A549 (cell line): ENCODE results near the gene MGAT5B. TPM values are rescaled to one million over a fixed set of nuclear protein-coding genes. Genes with fewer than 3 reads are reported as not detected.

Source experiments
- ATAC-seq, 2 experiments: fragments of 200-7000 bp in 1 of 2; fragments of >200 bp in 1 of 2; cut with Nextera tagmentation in 1 of 2; cut with Tn5 transposase in 1 of 2; 3 replicates each; pipeline versions ENCODE4 v1.8.0 to v1.9.1; 2018 to 2020; ENCODE audit warnings: mild to moderate bottlenecking in 1 of 2, moderate library complexity in 1 of 2
- CTCF ChIA-PET: fragments of 300-600 bp; sonication (Branson Sonifier 250); formaldehyde crosslinking; extraction: SDS; loops from one replicate; lab custom pipeline; 2021; ENCODE audit warnings: antibody characterized with exemption, inconsistent platforms; lab: Yijun Ruan, JAX
- POLR2A ChIA-PET: fragments of 350-600 bp; formaldehyde crosslinking; extraction: SDS; loops from one replicate; lab custom pipeline; 2021; ENCODE audit warnings: antibody characterized with exemption, inconsistent platforms; lab: Yijun Ruan, JAX
- DNase-seq, 2 experiments: peaks; one replicate each; pipeline versions ENCODE4 v3.0.0 to v3.0.0-alpha.2; 2011 to 2016; ENCODE audit warnings: low read depth in 1 of 2, low spot score in 1 of 2
- FAIRE-seq: peaks from 2 replicates; lab custom pipeline; 2011; peaks lifted over from hg19 to GRCh38; lab: Jason Lieb, UNC
- H3K27ac ChIP-seq, 2 experiments: fragments of >200 bp; sonication (Bioruptor Twin); formaldehyde crosslinking; 3 replicates each; pipeline ENCODE4 v1.5.1; 2016 to 2017
- H3K4me1 ChIP-seq: fragments of >200 bp; sonication (Bioruptor Twin); formaldehyde crosslinking; 3 replicates; pipeline ENCODE4 v1.6.1; 2016
- H3K4me2 ChIP-seq: fragments of >200 bp; sonication (Bioruptor Twin); formaldehyde crosslinking; 3 replicates; pipeline ENCODE4 v1.6.1; 2016
- H3K4me3 ChIP-seq: fragments of >200 bp; sonication (Bioruptor Twin); formaldehyde crosslinking; 3 replicates; pipeline ENCODE4 v1.5.1; 2016
- H3K9me3 ChIP-seq: fragments of >200 bp; sonication (Bioruptor Twin); formaldehyde crosslinking; 3 replicates; pipeline ENCODE4 v1.6.1; 2016
- BHLHE40 ChIP-seq: IDR thresholded peaks from 2 replicates; pipeline ENCODE4 v1.6.1; 2012; ENCODE audit warnings: low read depth, low read length, inconsistent platforms
- CBX2 ChIP-seq: fragments of 200-600 bp; sonication (generic); IDR thresholded peaks from 2 replicates; pipeline ENCODE4 v1.6.1; 2016; ENCODE audit warnings: low read depth, mild to moderate bottlenecking, borderline replicate concordance
- CEBPB ChIP-seq, 2 experiments: fragments of >200 bp in 1 of 2; sonication (Bioruptor Twin) in 1 of 2; formaldehyde crosslinking in 1 of 2; IDR thresholded peaks; 2 replicates each; pipeline ENCODE4 v1.6.1; 2012 to 2016
- CHD2 ChIP-seq: fragments of 150-350 bp; IDR thresholded peaks from 2 replicates; pipeline ENCODE4 v1.6.1; 2014; ENCODE audit warnings: low read length; ENCODE audit not compliant: partially characterized antibody
- EP300 ChIP-seq, 2 experiments: fragments of >200 bp; sonication (Bioruptor Twin); formaldehyde crosslinking; IDR thresholded peaks; 2 replicates in 1 of 2; 3 replicates in 1 of 2; pipeline ENCODE4 v1.6.1; 2016 to 2017
- FOSB ChIP-seq: fragments of 250-450 bp; sonication (Bioruptor Pico); IDR thresholded peaks from 2 replicates; pipeline ENCODE4 v1.5.0; 2020; ENCODE audit warnings: mild to moderate bottlenecking, moderate library complexity
- FOXS1 ChIP-seq: fragments of 250-450 bp; sonication (Bioruptor Pico); IDR thresholded peaks from 2 replicates; pipeline ENCODE4 v1.5.0; 2020; ENCODE audit warnings: mild to moderate bottlenecking, moderate library complexity
- HEYL ChIP-seq: fragments of 250-450 bp; sonication (Bioruptor Pico); IDR thresholded peaks from 2 replicates; pipeline ENCODE4 v1.8.0; 2021; ENCODE audit warnings: mild to moderate bottlenecking, moderate library complexity
- HOXA7 ChIP-seq: fragments of 250-450 bp; sonication (Bioruptor Pico); IDR thresholded peaks from 2 replicates; pipeline ENCODE4 v1.5.0; 2020; ENCODE audit warnings: mild to moderate bottlenecking, moderate library complexity
- HOXB13 ChIP-seq: fragments of 250-450 bp; sonication (Bioruptor Pico); IDR thresholded peaks from 2 replicates; pipeline ENCODE4 v1.5.0; 2020; ENCODE audit warnings: low read depth, mild to moderate bottlenecking, moderate library complexity
- KDM1A ChIP-seq: fragments of 200-600 bp; sonication (generic); IDR thresholded peaks from 2 replicates; pipeline ENCODE4 v1.6.1; 2016; ENCODE audit warnings: low read depth, mild to moderate bottlenecking
- MYC ChIP-seq: IDR thresholded peaks from 2 replicates; pipeline ENCODE4 v1.6.1; 2012; ENCODE audit warnings: mild to moderate bottlenecking, inconsistent platforms, low read length, improper control_type of control experiment, borderline replicate concordance
- NFE2L2 ChIP-seq: fragments of 150-350 bp; conservative IDR thresholded peaks from 2 replicates; pipeline ENCODE4 v1.6.1; 2014; ENCODE audit warnings: low read length
- NPAS2 ChIP-seq: fragments of 250-450 bp; sonication (Bioruptor Pico); IDR thresholded peaks from 2 replicates; pipeline ENCODE4 v1.8.0; 2022; ENCODE audit warnings: mild to moderate bottlenecking, moderate library complexity, borderline replicate concordance
- NR3C1 ChIP-seq: fragments of >200 bp; sonication (Bioruptor Twin); formaldehyde crosslinking; IDR thresholded peaks from 3 replicates; pipeline ENCODE4 v1.6.1; 2017
- POLR2A ChIP-seq: IDR thresholded peaks from 2 replicates; pipeline ENCODE4 v1.6.1; 2012; ENCODE audit warnings: mild to moderate bottlenecking, low read length
- RFX5 ChIP-seq: fragments of 450-650 bp; IDR thresholded peaks from 2 replicates; pipeline ENCODE4 v1.7.1; 2014; ENCODE audit warnings: antibody characterized with exemption, mild to moderate bottlenecking, moderate library complexity
- RNF2 ChIP-seq: fragments of 200-600 bp; sonication (generic); IDR thresholded peaks from 2 replicates; pipeline ENCODE4 v1.6.1; 2016; ENCODE audit warnings: low read depth, mild to moderate bottlenecking, antibody characterized with exemption, moderate library complexity, borderline replicate concordance
- SREBF2 ChIP-seq: fragments of 450-650 bp; IDR thresholded peaks from 2 replicates; pipeline ENCODE4 v1.6.1; 2014; ENCODE audit warnings: mild to moderate bottlenecking, moderate library complexity
- TFCP2L1 ChIP-seq: fragments of 250-450 bp; sonication (Bioruptor Pico); IDR thresholded peaks from 2 replicates; pipeline ENCODE4 v1.5.0; 2021; ENCODE audit warnings: mild to moderate bottlenecking
- ZC3H11A ChIP-seq: fragments of 450-650 bp; IDR thresholded peaks from 2 replicates; pipeline ENCODE4 v1.6.1; 2014; ENCODE audit warnings: antibody characterized with exemption, mild to moderate bottlenecking
- WGBS: methylation state at CpG from one replicate; pipeline ENCODE4 v1.1.6; 2017; ENCODE audit errors: missing lambda C conversion rate; 5-methylcytosine and 5-hydroxymethylcytosine counted together
- polyA plus RNA-seq, 4 experiments: library from polyadenylated mRNA; depleted of rRNA in 3 of 4; stranded (reverse); fragments of >200 nt; fragmentation: RNase III in 1 of 4; extraction: RNeasy Plus Mini Kit Qiagen cat#74134 plus additional on column Dnase treatment in 1 of 4; gene quantifications; 2 replicates in 3 of 4; 3 replicates in 1 of 4; pipeline ENCODE4 v1.2.3, GENCODE V29; 2011 to 2017
- TF ChIP-seq, protein P1 (sequence below): fragments of 250-450 bp; sonication (Bioruptor Pico); IDR thresholded peaks from 2 replicates; pipeline ENCODE4 v1.5.0; 2021; ENCODE audit warnings: mild to moderate bottlenecking, moderate library complexity, borderline replicate concordance
- TF ChIP-seq, protein P2 (sequence below): IDR thresholded peaks from 2 replicates; pipeline ENCODE4 v1.6.1; 2012
- TF ChIP-seq, protein P3 (sequence below): fragments of 250-450 bp; sonication (Bioruptor Pico); IDR thresholded peaks from 2 replicates; pipeline ENCODE4 v1.5.0; 2020; ENCODE audit warnings: low read depth, mild to moderate bottlenecking, moderate library complexity

Gene MGAT5B
- polyA plus RNA-seq, 2 of the 4 experiments (the other 2 are of a cell fraction), result 7.6 to 22.8 TPM

DNA sequence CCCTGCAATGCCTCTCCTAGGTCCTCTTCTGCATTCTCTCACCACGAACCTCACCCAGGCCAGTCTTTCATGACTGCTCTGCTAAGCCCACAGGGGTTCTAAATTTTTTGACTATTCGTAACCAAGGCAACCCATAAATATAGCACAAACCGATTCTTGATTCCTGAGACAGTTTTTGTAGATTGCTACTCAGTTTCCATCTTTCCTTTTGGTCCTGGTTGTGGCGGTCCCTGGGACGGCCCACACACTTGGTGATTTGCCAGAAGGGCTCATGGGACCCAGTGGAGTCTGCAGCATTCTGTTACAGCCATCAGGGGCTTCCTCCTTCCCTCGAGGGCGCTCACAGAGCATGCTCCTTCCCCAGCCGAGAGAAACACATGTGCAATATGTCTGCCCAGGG lies 23.4 kb upstream of the MGAT5B start (continued):
- TF ChIP-seq, protein P1, sequence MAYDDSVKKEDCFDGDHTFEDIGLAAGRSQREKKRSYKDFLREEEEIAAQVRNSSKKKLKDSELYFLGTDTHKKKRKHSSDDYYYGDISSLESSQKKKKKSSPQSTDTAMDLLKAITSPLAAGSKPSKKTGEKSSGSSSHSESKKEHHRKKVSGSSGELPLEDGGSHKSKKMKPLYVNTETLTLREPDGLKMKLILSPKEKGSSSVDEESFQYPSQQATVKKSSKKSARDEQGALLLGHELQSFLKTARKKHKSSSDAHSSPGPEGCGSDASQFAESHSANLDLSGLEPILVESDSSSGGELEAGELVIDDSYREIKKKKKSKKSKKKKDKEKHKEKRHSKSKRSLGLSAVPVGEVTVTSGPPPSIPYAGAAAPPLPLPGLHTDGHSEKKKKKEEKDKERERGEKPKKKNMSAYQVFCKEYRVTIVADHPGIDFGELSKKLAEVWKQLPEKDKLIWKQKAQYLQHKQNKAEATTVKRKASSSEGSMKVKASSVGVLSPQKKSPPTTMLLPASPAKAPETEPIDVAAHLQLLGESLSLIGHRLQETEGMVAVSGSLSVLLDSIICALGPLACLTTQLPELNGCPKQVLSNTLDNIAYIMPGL (CRISPR knock-in tag), result no peak
- TF ChIP-seq KDM1A (no peak), HOXA7 (CRISPR knock-in tag) (no peak), RNF2 (no peak), EP300 (IDR thresholded peaks at IDR 0.05) (no peak), NPAS2 (CRISPR knock-in tag) (no peak), SREBF2 (no peak), RFX5 (no peak)
- TF ChIP-seq, protein P2, sequence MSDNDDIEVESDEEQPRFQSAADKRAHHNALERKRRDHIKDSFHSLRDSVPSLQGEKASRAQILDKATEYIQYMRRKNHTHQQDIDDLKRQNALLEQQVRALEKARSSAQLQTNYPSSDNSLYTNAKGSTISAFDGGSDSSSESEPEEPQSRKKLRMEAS, result no peak

DNA sequence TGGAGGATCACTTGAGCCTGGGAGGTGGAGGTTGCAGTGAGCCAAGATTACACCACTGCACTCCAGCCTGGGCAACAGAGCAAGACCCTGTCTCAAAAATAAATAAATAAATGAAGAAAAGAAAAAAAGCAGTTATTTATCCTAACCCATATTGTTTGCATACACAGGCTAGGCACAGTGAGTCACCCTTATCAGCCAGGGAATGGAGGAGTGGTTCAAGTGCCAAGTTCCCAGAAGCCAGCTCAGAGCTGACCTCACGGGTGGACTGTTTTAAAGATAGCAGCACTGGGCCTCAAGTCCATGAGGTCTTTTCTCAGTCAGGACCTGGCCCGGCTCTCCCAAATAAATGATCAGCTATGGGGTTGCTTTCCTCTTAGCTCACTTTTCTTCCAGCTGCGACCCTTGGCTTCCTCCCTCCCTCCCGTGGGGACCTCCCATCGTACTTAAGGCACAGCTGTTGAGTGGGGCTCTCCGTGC lies 22.6 kb upstream of the MGAT5B start:
- TF ChIP-seq CHD2, result no peak
- TF ChIP-seq, protein P1 (CRISPR knock-in tag), result no peak
- TF ChIP-seq POLR2A, result no peak
- TF ChIP-seq EP300 (IDR thresholded peaks at IDR 0.05), result no peak
- no peak for TF ChIP-seq RNF2
- TF ChIP-seq HEYL, result no peak
- no peak for TF ChIP-seq ZC3H11A
- TF ChIP-seq FOXS1 (CRISPR knock-in tag), result no peak
- no peak for TF ChIP-seq CBX2
- TF ChIP-seq FOSB (CRISPR knock-in tag), result no peak
- TF ChIP-seq TFCP2L1 (CRISPR knock-in tag), result no peak
- no peak for TF ChIP-seq NFE2L2
- TF ChIP-seq NR3C1, result no peak
- TF ChIP-seq MYC, result no peak
- no peak for TF ChIP-seq BHLHE40
- no peak for TF ChIP-seq HOXB13
- no peak for TF ChIP-seq CEBPB (IDR thresholded peaks at IDR 0.05)
- no peak for TF ChIP-seq KDM1A
- TF ChIP-seq, protein P3, sequence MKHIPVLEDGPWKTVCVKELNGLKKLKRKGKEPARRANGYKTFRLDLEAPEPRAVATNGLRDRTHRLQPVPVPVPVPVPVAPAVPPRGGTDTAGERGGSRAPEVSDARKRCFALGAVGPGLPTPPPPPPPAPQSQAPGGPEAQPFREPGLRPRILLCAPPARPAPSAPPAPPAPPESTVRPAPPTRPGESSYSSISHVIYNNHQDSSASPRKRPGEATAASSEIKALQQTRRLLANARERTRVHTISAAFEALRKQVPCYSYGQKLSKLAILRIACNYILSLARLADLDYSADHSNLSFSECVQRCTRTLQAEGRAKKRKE, result no peak
- POLR2A ChIA-PET, result no interaction called here
- Histone ChIP-seq H3K4me3 (no peak overlapping the region), H3K27ac (no peak overlapping the region), H3K4me2 (0 out of 3 replicates have a peak overlapping the region, but pooled peaks have one; percentile 15), H3K9me3 (no peaks in the 10 kb centered on the region), H3K4me1 (peaks cover 31% of the 10 kb centered on the region)
- 72% methylated on average over 6 of the region's 6 CpGs for WGBS
- ATAC-seq, result no peak
- CTCF ChIA-PET, result interaction anchor here (0.7 to 1.5 kb wide), 8 partner anchors 10 to 243 kb away, joined by 3 to 8 read pairs (median 4); partner anchors contain the start of gene MGAT5B
- no peak for FAIRE-seq
- no peak for DNase-seq
